ENCODE data around the gene TINAGL1. TPM values are rescaled to one million over a fixed set of nuclear protein-coding genes. Genes with fewer than 3 reads are reported as not detected.
A peak's percentile ranks its signal among the peaks of the same experiment; 100 is the strongest.

The TINAGL1 gene
- total RNA-seq, 6 experiments from 2014 or later = 10.1 to 40.4 (median 30.2) TPM

DNA sequence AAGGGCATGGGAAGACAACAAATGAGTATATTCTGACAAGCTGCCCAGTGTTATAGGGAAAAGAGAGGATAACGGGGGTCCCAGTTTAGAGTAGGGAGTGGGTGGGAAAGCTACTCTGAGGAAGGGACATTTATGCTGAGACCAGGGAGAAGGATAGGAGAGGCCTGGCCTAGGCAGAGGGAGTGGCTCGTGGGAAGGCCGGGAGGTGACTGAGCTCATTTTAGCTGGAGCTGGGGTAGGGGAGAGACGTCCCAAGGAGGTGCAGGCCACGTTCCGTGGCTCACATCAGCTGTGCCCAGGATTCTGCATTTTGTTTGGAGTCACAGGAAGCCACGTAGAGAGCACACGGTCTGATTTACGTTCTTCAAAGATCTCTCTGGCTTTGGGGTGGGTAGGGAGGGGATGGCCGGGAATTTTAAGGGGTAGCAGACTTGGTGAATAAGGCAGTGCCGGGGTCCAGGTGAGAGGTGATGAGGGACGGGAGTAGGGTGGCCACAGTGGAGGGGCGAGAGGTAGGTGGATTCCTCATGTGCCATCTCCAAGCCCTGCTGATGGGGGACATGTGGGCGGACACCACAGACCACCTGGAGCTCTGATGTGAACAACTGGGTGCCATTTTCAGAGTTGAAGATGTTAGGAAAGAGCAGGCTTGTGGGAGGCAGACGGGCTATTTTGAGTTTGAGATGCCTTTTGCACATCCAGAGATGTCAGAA is 4.7 kb downstream of the TINAGL1 start:
- intact Hi-C loops (cut with DNase I) = no loop called here
- DNase-seq (no peak), ATAC-seq (no peak)
- H3K4me3 ChIP-seq = no peak overlapping the region
- peak overlapping the region in 2 of 3 donors; percentile 18 to 54 for H3K27ac ChIP-seq
- no peak for TF ChIP-seq POLR2A (IDR thresholded peaks at IDR 0.05)
- TF ChIP-seq, protein P1, sequence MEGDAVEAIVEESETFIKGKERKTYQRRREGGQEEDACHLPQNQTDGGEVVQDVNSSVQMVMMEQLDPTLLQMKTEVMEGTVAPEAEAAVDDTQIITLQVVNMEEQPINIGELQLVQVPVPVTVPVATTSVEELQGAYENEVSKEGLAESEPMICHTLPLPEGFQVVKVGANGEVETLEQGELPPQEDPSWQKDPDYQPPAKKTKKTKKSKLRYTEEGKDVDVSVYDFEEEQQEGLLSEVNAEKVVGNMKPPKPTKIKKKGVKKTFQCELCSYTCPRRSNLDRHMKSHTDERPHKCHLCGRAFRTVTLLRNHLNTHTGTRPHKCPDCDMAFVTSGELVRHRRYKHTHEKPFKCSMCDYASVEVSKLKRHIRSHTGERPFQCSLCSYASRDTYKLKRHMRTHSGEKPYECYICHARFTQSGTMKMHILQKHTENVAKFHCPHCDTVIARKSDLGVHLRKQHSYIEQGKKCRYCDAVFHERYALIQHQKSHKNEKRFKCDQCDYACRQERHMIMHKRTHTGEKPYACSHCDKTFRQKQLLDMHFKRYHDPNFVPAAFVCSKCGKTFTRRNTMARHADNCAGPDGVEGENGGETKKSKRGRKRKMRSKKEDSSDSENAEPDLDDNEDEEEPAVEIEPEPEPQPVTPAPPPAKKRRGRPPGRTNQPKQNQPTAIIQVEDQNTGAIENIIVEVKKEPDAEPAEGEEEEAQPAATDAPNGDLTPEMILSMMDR (IDR thresholded peaks at IDR 0.05) = no peak
- H3K27me3 ChIP-seq = no peaks in the 10 kb centered on the region
- WGBS (ENCODE audit: insufficient coverage, low coverage, low lambda C conversion rate, missing lambda C conversion rate) = 66% methylated on average over 11 of the region's 15 CpGs
- no peaks in the 10 kb centered on the region for H3K4me1 ChIP-seq
- no peaks in the 10 kb centered on the region for H3K36me3 ChIP-seq
- H3K9me3 ChIP-seq = no peaks in the 10 kb centered on the region

DNA sequence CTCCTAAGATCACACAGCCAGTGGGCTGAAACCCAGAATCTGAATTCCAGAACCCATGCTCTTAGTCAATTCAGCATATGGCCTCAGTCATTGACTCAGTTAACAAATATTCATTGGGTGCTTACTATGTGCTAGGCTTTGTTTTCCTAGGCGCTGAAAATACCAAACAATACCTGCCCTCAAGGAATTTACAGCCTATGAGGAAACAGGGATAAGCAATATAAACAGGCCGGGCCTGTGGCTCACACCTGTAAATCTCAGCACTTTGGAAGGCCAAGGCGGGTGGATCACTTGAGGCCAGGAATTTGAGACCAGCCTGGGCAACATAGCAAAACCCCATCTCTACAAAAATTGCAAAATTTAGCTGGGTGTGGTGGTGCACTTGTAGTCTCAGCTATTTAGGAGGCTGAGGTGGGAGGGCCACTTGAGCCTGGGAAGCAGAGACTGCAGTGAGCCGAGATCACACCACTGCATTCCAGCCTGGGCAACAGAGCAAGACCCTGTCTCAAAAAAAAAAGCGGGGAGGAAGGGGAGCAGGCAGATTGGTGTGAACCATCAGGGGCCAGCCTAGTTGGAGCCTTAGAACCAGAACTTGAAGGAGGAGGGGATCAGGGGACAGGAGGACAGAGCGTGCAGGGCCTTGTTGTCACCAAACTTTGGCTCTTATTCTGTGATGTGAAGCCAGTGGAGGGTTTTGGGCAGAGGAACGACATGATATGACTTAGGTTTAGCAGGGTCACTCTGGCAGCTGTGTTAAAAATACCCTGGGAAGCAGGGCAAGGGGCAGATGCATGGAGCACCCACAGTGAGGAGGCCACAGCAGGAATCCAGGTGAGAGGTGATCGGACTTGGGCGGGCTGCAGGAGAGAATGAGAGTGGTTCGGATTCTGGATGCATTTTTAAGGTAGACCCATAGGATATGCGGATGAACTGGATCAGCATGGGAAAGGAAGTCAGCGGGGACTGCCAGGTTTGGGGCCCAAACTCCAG is 5.8 kb downstream of the TINAGL1 start:
- no peak for ATAC-seq
- intact Hi-C loops (cut with DNase I) = no loop called here
- DNase-seq = no peak
- WGBS (ENCODE audit: insufficient coverage, low coverage, low lambda C conversion rate, missing lambda C conversion rate) = 79% methylated on average over 10 of the region's 12 CpGs
- Histone ChIP-seq H3K27me3 (no peaks in the 10 kb centered on the region), H3K4me3 (no peak overlapping the region), H3K4me1 (no peaks in the 10 kb centered on the region), H3K27ac (peak overlapping the region in 2 of 3 donors; percentile 8 to 22), H3K9me3 (no peaks in the 10 kb centered on the region), H3K36me3 (no peaks in the 10 kb centered on the region)
- TF ChIP-seq, protein P1 (IDR thresholded peaks at IDR 0.05) = no peak
- TF ChIP-seq POLR2A (IDR thresholded peaks at IDR 0.05) = no peak

DNA sequence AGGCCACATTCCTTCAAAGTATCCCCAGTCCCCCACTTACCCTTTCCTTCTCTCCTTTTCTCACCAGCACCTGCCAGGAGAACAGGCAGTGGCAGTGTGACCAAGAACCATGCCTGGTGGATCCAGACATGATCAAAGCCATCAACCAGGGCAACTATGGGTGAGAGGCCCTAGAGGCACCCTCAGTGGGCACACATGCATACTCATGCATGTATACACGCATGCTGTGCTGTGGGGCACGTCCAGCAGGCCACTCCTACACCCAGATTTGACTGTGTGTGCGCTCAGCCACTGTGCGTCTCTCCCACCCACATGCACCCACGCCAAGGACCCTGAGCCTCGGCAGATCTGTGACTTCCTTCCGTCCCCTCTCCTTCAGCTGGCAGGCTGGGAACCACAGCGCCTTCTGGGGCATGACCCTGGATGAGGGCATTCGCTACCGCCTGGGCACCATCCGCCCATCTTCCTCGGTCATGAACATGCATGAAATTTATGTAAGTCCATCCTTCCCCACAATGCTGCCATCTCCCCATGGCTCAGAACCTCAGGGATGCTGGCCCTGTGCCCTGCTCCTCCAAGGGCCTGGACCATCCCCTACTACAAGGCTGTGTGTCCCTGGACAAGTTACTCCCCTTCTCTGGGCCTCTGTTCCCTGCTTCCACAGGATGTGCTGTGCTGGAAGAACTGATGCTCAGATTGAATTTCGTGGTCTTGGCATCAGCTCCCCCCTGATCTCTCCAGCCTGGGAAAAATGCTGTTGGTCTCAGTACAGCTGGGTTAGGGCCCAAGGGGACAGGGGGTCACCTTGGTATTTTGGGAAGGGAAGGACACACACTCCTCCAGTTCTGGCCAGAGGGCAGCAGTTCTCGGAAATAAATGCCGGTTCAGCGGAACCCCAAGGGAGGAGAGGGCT is 7.0 kb downstream of the TINAGL1 start:
- no peaks in the 10 kb centered on the region for H3K36me3 ChIP-seq
- ATAC-seq = no peak

More for the DNA sequence above, 7.0 kb downstream of the TINAGL1 start:
- DNase-seq = no peak
- H3K27ac ChIP-seq = peak overlapping the region; percentile 15 to 47 (median 43)
- 38% methylated on average over 3 of the region's 16 CpGs for WGBS (ENCODE audit: insufficient coverage, low coverage, low lambda C conversion rate, missing lambda C conversion rate)
- peaks cover 0 to 6% (median 0%) of the 10 kb centered on the region in 4 donors for H3K4me1 ChIP-seq
- no peak overlapping the region for H3K4me3 ChIP-seq
- H3K27me3 ChIP-seq = no peaks in the 10 kb centered on the region
- H3K9me3 ChIP-seq = no peaks in the 10 kb centered on the region
- intact Hi-C loops (cut with DNase I) = no loop called here
- TF ChIP-seq, protein P1 (IDR thresholded peaks at IDR 0.05) = no peak
- no peak for TF ChIP-seq POLR2A (IDR thresholded peaks at IDR 0.05)

Data from right lobe of liver (tissue), 6 donors.